GM18526 (cell line): ENCODE results near the gene PRSS12.

ENCODE experiments used
- POLR2A ChIP-seq: IDR thresholded peaks from 3 replicates; pipeline ENCODE4 v1.6.1; 2011; ENCODE audit not compliant: insufficient read length; ENCODE audit errors: extremely low read depth

The PRSS12 gene

DNA sequence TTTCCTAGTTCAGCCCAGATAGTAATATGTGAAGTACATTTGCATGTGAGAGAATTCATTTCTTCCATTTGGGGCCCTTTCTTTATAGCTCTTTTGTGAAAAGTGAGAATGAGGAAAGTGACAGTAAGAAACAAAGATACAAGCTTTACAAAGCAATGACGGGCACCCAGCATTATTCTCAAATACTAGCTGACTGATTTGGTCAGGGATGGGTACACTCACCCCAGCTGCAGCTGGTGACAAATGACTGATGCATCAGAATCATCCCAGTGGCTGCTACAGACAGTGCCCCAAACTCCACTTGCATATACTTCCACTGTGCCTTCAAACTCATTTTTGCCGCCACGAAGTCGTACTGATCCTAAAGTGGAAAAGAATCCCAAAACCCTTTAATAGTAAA is 14.8 kb downstream of the PRSS12 start:
- no peak for TF ChIP-seq POLR2A

DNA sequence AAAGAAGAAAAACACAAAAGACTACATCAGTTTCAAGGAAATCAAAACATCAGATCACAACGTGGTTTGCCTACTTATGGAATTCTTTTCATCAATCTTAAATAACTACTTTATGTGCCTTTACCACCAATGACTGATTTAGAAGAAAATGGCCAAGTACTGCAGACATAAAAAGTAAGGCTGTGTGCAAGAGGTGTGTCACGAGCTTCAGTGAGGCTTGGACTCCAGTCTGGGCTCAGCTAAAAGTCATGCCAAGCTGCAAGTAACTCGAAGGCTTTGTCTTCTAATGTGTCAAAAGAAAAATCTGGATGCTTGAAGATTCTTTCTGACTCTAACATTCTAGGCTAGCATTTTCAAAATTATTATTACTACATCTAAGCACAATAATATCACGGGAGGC is 17.0 kb downstream of the PRSS12 start:
- TF ChIP-seq POLR2A = no peak

DNA sequence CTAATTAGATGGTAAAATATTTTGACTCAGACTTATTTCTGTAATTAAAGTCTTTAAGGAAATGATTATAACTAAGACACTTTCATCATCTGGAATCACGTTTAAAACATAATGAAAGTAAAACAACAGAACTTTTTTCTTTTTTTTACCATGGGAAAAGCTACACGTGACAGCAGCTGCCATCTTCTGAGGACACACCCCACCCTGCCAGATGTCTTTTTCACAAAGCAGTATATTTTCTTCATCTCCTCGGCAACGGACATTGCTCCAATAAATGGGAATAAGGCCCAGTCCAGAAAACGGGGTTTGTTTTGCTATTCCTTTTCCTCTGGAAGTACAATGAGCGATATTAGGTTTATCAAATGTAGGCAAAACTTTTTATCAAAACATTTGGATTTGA is 17.5 kb downstream of the PRSS12 start:
- no peak for TF ChIP-seq POLR2A

DNA sequence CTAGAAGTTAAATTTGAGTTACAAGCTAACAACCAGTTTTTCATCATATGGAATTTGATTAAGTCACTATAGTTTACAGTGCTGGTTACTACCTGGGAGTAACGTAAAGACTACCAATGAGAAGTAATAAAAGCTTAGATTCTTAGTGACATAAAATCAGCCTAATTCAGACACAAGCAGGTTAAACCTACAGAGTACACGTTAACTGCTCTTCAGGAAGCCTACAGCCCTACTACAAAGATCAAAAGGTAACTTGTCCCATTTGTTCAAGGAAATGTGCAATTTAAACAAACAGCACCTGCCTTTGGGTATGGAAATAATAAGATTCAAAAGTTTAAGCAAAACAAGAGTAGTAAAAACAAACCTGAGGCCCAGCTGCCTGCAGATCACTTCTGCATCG is 21.5 kb downstream of the PRSS12 start:
- TF ChIP-seq POLR2A = no peak

GRCh38 chr4:118329849-118330248 is 23.0 kb downstream of the PRSS12 start:
- TF ChIP-seq POLR2A = no peak

DNA sequence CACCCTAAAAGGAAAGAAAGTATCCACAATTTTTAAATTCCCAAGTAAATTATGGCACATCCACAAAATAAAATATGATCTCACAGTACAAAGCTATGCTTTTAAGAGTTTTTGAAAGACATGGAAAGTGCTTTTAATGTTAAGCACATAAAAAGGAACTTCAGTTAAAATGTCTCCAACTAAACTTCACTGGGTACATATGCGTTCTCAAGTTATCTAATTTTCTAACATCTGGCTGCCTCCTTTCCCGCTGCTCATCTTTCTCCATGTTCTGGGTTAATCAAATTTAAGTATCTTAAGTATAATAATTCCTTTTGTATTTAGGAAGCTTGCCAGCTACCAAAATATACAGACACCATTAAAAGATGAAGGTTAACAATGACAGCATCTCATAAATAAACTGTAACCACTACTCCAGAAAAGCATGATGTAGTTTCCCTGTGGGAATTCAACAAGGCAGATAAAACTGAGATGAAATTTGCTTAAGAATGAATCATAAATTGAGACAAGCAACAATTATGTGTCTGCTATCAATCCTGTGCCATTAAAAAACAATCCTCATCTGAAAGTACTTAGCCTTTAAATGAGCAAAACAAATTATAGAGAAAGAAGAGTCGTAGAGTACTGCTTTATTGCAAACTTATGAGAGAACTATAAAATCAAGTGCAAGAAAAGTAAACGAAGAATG is 25.1 kb downstream of the PRSS12 start:
- no peak for TF ChIP-seq POLR2A

- no peak for TF ChIP-seq POLR2A
Measured at GRCh38 chr4:118326585-118326984, 26.2 kb downstream of the PRSS12 start.

- no peak for TF ChIP-seq POLR2A
Measured at GRCh38 chr4:118325431-118325830, 27.4 kb downstream of the PRSS12 start.

GRCh38 chr4:118322831-118323502 is 29.8 kb downstream of the PRSS12 start:
- TF ChIP-seq POLR2A = no peak

DNA sequence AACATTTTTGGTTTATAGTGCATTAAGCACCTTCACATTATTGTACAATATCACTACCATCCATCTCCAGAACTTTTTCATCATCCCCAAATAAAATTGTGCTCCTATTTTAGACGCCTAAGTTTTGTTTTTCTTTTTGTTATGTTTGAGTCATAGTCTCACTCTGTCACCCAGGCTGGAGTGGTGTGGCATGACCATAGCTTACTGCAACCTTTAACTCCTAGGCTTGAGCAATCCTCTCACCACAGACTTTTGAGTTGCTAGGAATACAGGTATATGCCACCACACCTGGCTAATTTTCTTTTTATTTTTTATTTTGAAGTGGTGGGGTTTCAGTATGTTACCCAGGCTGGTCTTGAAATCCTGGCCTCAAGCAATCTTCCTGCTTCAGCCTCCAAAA is 33.9 kb downstream of the PRSS12 start:
- TF ChIP-seq POLR2A = no peak

DNA sequence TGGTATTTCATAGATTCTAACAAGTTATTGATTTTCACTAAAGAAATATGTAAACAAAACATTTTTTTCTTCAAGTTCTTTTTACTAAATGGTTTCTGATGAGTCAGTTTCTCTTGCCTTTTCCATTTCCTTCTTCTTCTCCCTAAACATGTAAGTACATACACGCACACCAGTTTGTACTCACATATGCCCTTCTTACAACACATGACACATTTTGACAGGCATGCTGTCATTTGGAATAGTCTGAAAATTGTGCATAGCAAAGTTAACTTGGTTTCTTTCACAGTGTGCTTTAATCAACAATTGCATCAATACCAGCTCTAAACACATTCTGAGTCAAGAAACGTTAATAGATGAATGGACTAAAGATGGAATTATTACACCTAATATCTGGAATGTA is 35.1 kb downstream of the PRSS12 start:
- TF ChIP-seq POLR2A = no peak

DNA sequence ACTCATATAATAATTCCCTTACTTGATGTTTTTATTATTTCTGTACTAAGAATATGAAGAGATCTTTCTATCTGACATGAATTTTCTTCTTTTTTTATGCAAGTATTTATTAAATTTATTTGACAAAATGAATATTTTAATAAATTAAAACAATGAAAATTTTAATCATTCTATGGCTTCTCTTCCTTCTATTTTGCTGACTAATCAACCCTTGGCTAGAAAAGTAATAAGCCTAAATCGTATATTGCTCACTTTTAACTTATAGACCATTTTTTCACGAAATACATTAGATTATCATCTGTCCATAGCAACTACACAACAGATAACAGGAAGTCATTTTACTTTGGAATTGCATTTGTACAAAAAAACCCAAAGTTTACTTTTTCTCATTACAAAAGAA is 38.6 kb downstream of the PRSS12 start:
- TF ChIP-seq POLR2A = no peak

DNA sequence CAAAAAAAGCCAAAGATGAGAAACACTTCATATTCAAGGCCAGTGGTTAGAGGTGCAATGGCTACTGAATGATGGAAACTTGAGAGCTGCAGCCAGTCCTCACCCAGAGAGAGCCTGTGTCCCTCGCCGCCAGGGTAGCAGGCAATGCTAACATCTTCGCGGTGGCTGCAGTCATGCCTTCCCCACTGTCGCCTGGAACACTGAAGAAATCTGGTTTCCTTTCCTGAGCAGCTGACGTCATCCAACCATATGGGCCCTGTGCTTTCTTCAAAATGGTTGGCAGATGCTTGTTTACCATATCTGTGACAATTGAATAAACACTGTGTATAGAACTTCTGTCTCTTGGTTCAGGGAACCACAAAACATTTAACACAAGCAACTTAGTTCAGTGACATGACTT is 39.7 kb downstream of the PRSS12 start:
- TF ChIP-seq POLR2A = no peak

DNA sequence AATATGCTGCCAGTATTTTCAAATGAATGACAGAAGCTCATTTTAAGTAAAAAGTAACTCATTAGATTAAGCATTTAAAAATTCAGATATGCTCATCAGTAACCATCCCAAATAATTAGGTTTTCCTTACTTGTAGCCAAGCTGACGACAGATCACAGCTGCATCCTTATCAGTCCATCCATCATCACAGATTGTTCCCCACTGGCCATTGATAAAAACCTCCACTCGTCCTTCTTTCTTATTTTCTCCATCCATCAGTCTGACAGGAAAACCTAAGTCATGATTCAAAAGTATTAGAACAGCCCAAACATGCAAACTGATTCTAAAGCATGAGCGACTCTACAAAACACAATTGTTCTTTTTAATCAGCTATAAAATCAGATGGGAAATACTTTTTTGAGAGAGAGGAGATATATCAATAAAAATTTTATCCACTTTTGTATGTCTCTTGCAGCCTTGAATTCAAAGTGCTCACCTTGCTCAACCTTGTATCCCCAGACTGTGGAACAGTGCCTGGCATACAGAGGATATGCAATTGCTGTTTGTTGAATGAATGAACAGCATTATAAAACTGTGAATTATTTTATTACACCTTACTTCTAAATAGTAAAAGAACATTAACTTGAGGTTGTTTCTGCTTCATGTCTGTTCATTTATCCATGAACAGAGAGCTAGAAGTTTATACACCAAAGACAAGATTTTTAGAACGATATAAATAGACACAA is 44.3 kb downstream of the PRSS12 start:
- TF ChIP-seq POLR2A = no peak

DNA sequence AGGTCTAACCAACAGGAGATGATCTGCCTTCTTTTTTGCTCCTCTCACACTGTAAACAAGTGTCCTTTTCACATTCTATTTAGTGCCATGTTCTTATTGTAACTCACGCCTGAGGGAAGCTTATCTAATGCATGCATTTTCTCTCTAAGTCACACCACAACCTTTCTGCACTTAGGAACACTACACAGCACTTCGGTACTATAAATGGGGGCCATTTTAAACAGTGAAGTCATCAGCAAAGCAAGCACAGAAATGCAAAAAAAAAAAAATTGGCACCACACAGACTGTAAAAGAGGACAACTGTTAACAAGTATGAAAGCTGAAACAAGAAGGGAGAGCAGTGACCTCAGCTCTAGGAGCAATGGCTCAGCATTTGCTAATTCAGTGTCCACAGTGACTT is 45.2 kb downstream of the PRSS12 start:
- no peak for TF ChIP-seq POLR2A

DNA sequence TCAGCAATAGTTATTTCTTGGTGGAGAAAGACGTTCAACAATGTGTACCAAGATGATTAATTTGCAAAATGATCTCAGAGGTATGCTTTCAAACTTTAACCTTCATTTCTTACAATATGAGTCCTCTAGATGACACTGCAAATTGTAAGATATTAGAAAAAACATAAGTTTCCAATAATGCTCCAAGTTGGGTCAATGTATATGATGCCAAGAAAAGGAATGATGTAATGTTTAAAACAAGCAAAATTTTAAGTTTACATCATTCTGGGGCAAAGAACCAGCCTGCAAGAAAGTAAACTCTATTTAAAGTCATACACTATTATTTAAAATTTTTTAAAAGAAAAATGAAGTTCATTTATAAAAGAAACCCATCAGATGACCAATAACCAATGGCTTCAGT is 56.1 kb downstream of the PRSS12 start:
- no peak for TF ChIP-seq POLR2A
